Memory B cell (primary cell): ENCODE results near the gene ELMO1.

Experiments
- ATAC-seq: fragments of 150-1000 bp; cut with Tn5 transposase; 2 replicates; pipeline ENCODE4 v1.10.0; 2021; ENCODE audit warnings: low read depth, mild to moderate bottlenecking, moderate library complexity
- DNase-seq, 2 donors: peaks; one replicate each; pipeline ENCODE4 v3.0.0; 2022; ENCODE audit warnings: low spot score in 2 of 2
- H3K27ac Mint-ChIP-seq: one replicate; pipeline ENCODE4 v1.8.0; 2022; ENCODE audit warnings: mild to moderate bottlenecking, moderate library complexity, mixed read lengths
- H3K27me3 Mint-ChIP-seq: one replicate; pipeline ENCODE4 v1.8.0; 2022; ENCODE audit warnings: mixed read lengths
- H3K36me3 Mint-ChIP-seq: one replicate; pipeline ENCODE4 v1.8.0; 2022; ENCODE audit warnings: mild to moderate bottlenecking, mixed read lengths
- H3K4me1 Mint-ChIP-seq: one replicate; pipeline ENCODE4 v1.8.0; 2022; ENCODE audit warnings: mixed read lengths
- H3K4me3 Mint-ChIP-seq: one replicate; pipeline ENCODE4 v1.8.0; 2022; ENCODE audit warnings: mild to moderate bottlenecking, moderate library complexity, mixed read lengths
- H3K9me3 Mint-ChIP-seq: one replicate; pipeline ENCODE4 v1.8.0; 2022; ENCODE audit warnings: mixed read lengths

ELMO1 gene

DNA sequence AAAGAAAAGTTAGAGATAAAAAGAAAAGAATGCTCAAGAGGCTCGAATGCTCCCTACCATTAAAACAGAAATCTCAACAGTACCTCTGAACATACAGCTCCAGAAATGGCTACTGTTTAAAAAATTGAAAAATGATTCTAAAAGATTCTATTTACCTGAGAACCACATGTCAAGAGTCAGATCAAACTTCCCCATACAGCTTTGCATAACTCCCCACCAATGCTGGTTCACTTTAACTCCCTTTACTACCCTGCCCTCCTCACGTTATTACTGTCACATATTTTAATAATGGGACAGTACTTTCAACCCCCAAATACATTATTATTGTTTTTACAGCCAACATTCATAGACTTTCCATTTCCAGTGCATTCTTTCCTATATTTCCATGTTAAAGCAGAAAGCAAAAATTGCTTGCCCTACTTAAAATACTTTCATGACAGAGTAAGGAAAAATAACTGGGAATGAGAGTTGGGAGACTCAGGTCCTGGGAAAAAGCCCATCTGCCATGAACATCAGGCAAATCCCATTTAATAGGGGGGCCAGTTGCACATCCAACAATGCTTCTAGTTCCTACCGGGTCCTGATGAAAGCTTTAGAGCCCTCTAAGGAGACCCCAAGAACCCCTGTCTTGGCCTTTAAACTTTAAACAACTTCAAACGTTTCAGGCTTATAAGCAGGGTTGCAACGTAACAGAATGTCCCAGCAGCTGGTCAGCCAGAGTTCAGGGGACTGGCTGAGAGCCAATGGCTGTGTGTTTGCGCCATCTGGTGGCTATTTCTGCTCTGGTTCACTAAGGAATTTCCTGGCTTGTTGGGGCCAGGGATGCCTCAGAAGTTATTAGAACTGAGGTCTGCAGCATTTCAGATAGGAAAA, 247.4 kb downstream of the ELMO1 start:
- peaks cover 23% of the 10 kb centered on the region for H3K36me3 Mint-ChIP-seq
- peak overlapping the region; percentile 7 for H3K27ac Mint-ChIP-seq
- H3K4me3 Mint-ChIP-seq = no peak overlapping the region
- H3K4me1 Mint-ChIP-seq = peaks cover 9% of the 10 kb centered on the region
- peak; percentile 22 to 34 for DNase-seq
- no peaks in the 10 kb centered on the region for H3K9me3 Mint-ChIP-seq
- ATAC-seq = peak; percentile 69
- H3K27me3 Mint-ChIP-seq = no peaks in the 10 kb centered on the region

DNA sequence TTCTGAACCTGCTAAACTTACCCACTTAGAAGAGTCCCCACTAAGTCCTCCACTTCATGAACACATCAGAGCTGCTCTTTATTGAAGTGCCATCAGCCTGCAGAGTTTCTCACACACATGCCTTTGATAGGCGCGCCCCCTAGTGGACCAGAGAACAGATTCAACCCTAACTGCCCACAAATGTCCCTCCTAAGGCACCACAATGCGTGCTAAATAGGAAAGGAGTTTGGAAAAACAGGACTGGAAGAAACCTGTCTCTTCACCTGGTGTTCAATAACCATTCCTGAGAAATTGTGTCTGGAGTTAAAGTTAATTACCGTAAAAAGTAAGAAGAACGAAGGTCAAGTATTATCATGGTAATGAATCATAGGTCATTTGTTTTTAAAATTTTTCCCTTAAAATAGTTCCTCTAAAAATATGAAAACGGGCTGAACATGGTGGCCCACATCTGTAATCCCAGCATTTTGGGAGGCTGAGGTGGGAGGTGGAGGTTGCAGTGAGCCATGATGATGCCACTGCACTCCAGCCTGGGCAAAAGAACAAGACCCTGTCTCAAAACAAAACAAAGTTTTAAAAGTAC, 249.7 kb downstream of the ELMO1 start:
- DNase-seq (peak; percentile 58 to 63), ATAC-seq (peak; percentile 63)
- Mint-ChIP-seq H3K9me3 (no peaks in the 10 kb centered on the region), H3K27ac (no peak overlapping the region), H3K4me3 (no peak overlapping the region), H3K27me3 (no peaks in the 10 kb centered on the region), H3K36me3 (peaks cover 19% of the 10 kb centered on the region), H3K4me1 (peaks cover 9% of the 10 kb centered on the region)

DNA sequence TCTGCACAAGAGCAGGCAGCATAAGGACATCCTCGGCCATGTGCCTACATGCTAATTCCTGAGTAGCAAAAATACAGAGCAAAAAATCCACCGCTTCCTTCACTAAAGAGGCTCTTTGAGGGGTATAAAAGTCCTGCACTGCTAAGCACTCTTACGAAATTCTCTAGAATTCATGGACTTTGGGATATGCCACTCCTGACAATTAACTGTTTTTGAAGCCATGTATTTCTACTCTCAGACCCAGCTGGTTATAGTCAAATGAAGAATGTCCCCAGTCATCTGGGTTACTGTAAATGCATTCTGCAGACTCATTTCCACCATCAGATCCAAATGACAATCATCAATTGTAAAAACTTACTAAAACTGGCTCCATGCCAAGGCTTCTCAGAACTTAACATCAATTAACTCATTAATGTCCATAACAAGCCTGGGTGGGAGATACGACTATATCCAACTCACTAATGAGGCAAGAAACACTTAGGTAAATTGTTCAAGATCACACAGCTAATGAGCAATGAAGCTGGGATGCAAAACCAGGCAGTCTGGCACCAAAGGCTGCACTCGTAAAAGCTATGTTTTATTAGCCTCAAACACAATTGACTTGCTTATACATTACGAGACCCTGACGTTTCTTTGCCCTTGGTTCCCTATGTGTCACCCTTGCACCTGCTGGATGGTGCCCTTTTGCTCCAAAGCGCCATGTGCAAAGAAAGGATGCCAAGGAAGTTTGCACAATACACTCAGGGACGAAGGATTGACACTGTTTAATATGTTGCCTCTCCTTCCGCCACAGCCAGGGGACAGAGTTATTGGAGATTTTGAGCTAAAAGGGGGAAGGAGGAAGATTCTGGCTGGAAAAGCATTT, 250.4 kb downstream of the ELMO1 start:
- Mint-ChIP-seq H3K27ac (no peak overlapping the region), H3K27me3 (no peaks in the 10 kb centered on the region), H3K9me3 (no peaks in the 10 kb centered on the region), H3K4me3 (no peak overlapping the region), H3K36me3 (peaks cover 16% of the 10 kb centered on the region), H3K4me1 (peaks cover 12% of the 10 kb centered on the region)
- no peak for ATAC-seq
- no peak for DNase-seq

DNA sequence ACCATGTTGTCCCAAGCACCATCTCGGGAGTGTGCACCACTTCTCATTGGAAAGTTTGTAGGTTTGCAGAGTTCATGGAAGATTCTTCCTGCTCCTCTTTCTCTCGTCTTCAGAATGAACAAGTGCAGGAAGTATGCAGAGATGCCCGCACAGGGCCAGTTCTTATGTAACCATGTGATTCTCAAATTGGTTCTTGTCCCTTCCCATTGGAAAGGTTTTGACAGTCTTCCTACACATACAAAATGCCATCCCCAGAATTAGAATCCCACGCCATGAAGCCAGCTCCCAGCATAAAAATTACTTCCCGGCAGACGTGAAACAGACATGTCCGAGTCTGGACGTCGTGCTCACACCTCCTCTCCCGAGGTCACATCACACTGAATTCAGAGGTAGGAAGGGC, 251.6 kb downstream of the ELMO1 start:
- Mint-ChIP-seq H3K27me3 (no peaks in the 10 kb centered on the region), H3K4me3 (no peak overlapping the region), H3K36me3 (peaks cover 14% of the 10 kb centered on the region), H3K4me1 (peaks cover 12% of the 10 kb centered on the region), H3K9me3 (no peaks in the 10 kb centered on the region), H3K27ac (no peak overlapping the region)
- no peak for ATAC-seq
- DNase-seq = no peak

- Mint-ChIP-seq H3K27ac (no peak overlapping the region), H3K27me3 (no peaks in the 10 kb centered on the region), H3K4me3 (no peak overlapping the region), H3K9me3 (no peaks in the 10 kb centered on the region), H3K4me1 (peaks cover 12% of the 10 kb centered on the region), H3K36me3 (peaks cover 16% of the 10 kb centered on the region)
- DNase-seq = no peak
- ATAC-seq = no peak
Measured at GRCh38 chr7:37196676-37197075, 252.0 kb downstream of the ELMO1 start.

DNA sequence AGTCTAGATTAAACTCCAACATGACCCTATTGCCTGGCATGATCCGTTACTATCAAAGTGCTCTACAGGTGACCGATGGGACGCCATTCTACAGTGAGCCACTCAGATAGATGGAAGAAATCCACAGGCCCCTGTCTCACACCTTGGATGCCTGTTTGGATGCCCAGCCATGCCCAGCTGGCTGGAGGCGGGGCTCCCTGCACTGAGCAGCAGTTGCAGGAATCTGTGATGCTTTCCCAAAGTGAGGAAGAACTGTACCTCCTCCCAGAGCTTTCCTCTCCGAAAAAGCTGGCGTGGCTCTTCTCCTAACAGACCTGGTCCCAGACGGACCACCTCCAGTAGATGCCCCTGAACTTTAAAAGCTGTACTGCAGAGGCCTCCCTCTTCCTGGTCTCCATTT, 253.3 kb downstream of the ELMO1 start:
- Mint-ChIP-seq H3K27ac (no peak overlapping the region), H3K27me3 (no peaks in the 10 kb centered on the region), H3K4me3 (no peak overlapping the region), H3K36me3 (peaks cover 16% of the 10 kb centered on the region), H3K9me3 (no peaks in the 10 kb centered on the region), H3K4me1 (peaks cover 7% of the 10 kb centered on the region)
- DNase-seq = no peak
- no peak for ATAC-seq

DNA sequence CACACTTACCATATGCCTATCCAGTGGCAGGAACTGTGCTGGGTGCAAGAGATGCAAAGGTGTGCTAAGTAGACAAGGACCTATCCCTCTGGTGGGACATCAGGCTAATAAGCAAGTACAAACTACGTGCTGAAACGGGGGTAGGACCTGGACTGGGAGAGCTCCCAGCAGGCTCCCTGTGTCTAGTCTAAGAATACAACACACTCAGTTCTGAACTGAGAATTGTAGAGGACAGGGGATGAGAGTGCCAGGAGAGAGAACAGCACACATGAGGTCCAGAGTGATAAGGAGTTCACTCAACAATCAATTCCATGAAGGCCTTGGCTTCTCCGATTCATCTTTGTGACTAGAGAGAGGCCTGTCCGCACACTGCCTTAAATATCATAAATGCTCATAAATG, 253.7 kb downstream of the ELMO1 start:
- H3K27ac Mint-ChIP-seq = no peak overlapping the region
- H3K4me3 Mint-ChIP-seq = no peak overlapping the region
- DNase-seq (no peak), ATAC-seq (no peak)
- H3K4me1 Mint-ChIP-seq = peaks cover 7% of the 10 kb centered on the region
- H3K36me3 Mint-ChIP-seq = peaks cover 16% of the 10 kb centered on the region
- no peaks in the 10 kb centered on the region for H3K27me3 Mint-ChIP-seq
- no peaks in the 10 kb centered on the region for H3K9me3 Mint-ChIP-seq

GRCh38 chr7:37193775-37194135, 254.9 kb downstream of the ELMO1 start:
- ATAC-seq (no peak), DNase-seq (no peak)
- Mint-ChIP-seq H3K27ac (no peak overlapping the region), H3K4me3 (no peak overlapping the region), H3K27me3 (no peaks in the 10 kb centered on the region), H3K4me1 (peaks cover 4% of the 10 kb centered on the region), H3K36me3 (peaks cover 19% of the 10 kb centered on the region), H3K9me3 (no peaks in the 10 kb centered on the region)

DNA sequence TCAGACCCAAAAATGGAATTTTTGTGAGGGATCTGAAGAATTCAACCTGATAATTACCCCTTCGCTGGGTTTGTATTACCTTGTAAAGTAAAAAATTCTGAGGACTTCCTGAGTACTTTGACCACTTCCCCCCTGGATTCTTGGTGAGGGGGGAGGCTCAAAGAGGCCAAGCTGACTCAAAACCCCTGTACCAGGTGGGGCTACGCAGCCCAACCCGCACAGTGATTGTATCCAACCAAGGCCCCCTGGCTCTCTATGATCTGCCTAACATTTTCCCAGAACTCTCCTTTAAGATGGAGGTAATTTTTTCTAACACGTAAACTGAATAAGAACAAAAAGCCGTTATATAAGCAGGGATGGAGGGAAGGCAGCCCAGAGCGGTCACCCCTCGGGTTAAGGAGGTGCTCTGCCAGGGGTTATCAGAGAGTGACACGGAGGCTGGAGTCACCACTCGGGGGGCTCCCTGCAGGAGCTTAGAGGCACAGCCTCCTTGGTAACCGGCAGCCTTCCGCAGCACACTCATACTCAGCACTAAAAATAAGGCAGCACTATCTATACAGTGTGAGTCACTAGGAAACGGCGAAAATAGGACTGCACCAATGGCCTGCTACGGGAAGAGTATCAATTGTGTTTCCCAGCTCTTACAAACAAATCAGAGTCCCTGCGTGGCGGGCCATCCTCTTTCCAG, 255.4 kb downstream of the ELMO1 start:
- DNase-seq = no peak
- ATAC-seq = no peak
- Mint-ChIP-seq H3K4me3 (no peak overlapping the region), H3K4me1 (peaks cover 4% of the 10 kb centered on the region), H3K36me3 (peaks cover 16% of the 10 kb centered on the region), H3K27ac (no peak overlapping the region), H3K27me3 (no peaks in the 10 kb centered on the region), H3K9me3 (no peaks in the 10 kb centered on the region)

- ATAC-seq (no peak), DNase-seq (no peak)
- peaks cover 16% of the 10 kb centered on the region for H3K36me3 Mint-ChIP-seq
- peaks cover 4% of the 10 kb centered on the region for H3K4me1 Mint-ChIP-seq
- no peaks in the 10 kb centered on the region for H3K9me3 Mint-ChIP-seq
- H3K27ac Mint-ChIP-seq = no peak overlapping the region
- H3K4me3 Mint-ChIP-seq = no peak overlapping the region
- no peaks in the 10 kb centered on the region for H3K27me3 Mint-ChIP-seq
Measured at GRCh38 chr7:37191797-37192196, 256.9 kb downstream of the ELMO1 start.

- DNase-seq (no peak), ATAC-seq (no peak)
- Mint-ChIP-seq H3K27me3 (no peaks in the 10 kb centered on the region), H3K4me1 (no peaks in the 10 kb centered on the region), H3K27ac (no peak overlapping the region), H3K4me3 (no peak overlapping the region), H3K9me3 (no peaks in the 10 kb centered on the region), H3K36me3 (peaks cover 11% of the 10 kb centered on the region)
Measured at GRCh38 chr7:37187179-37187578, 261.5 kb downstream of the ELMO1 start.

DNA sequence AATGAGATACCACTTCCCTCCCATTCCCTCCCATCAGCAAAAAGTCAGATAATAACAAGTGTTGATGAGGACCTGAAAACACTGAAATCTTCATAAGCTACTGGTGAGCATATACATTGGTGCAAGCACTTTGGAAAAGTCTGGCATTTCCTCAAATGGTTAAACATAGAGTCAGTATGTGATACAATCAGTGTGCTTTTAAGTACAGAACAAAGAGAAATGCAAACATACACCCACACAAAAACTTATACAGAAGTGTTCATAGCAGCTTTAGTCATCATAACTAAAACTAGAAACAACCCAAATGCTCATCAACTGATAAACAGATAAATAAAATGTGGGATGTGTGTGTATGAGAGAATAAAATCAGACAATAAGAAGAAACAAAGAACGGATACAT, 261.9 kb downstream of the ELMO1 start:
- Mint-ChIP-seq H3K4me1 (no peaks in the 10 kb centered on the region), H3K36me3 (peaks cover 10% of the 10 kb centered on the region), H3K27me3 (no peaks in the 10 kb centered on the region), H3K9me3 (no peaks in the 10 kb centered on the region), H3K27ac (no peak overlapping the region), H3K4me3 (no peak overlapping the region)
- DNase-seq (no peak), ATAC-seq (no peak)

DNA sequence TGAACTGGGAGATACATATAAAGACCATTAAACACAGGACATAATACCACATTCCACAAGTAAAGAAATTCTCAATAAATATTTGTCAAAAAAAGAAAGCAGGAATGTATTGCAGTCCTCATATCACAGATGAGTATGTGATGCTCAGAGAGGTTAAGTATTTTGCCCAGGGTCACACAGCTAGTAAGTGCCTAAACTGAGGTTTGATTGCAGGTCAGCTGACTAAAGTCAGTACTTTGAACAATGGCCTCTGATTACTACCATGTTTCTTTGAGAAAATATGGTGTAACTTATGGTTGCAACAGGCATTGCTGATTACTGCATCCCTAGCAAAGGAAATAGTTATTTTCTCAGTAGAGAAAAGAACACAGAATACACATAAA, 267.1 kb downstream of the ELMO1 start:
- no peak overlapping the region for H3K4me3 Mint-ChIP-seq
- H3K4me1 Mint-ChIP-seq = peaks cover 5% of the 10 kb centered on the region
- H3K9me3 Mint-ChIP-seq = no peaks in the 10 kb centered on the region
- H3K36me3 Mint-ChIP-seq = peaks cover 16% of the 10 kb centered on the region
- ATAC-seq (no peak), DNase-seq (no peak)
- H3K27ac Mint-ChIP-seq = no peak overlapping the region
- H3K27me3 Mint-ChIP-seq = no peaks in the 10 kb centered on the region
